GM21825 (cell line): Measurements from ENCODE around the gene CAPN3.

Experiments
- ATAC-seq: cut with Tn5 transposase; IDR thresholded peaks from one replicate; pipeline ENCODE4 v1.9.1; 2021; ENCODE audit warnings: mild to moderate bottlenecking, moderate library complexity; ENCODE audit not compliant: unreplicated experiment

The CAPN3 gene

DNA sequence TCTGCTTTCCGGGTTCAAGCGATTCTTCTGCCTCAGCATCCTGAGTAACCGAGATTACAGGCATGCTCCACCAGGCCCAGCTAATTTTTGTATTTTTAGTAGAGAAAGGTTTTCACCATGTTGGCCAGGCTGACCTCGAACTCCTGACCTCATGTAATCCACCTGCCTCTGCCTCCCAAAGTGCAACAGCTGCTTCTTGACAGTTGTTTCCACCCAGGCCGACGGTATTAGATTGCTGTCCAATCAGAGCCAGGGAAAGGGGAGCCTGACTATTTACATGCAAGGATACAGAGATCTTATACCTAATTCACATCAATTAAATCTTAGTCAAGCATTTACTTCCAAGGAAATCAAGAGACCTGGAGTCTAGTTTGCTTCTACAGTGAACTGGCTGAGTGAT is 4.0 kb upstream of the CAPN3 start:
- no peak for ATAC-seq

- ATAC-seq = no peak
These were observed 2.5 kb upstream of the CAPN3 start for GRCh38 chr15:42356851-42357250.

GRCh38 chr15:42358141-42358540 is 1.2 kb upstream of the CAPN3 start:
- no peak for ATAC-seq

DNA sequence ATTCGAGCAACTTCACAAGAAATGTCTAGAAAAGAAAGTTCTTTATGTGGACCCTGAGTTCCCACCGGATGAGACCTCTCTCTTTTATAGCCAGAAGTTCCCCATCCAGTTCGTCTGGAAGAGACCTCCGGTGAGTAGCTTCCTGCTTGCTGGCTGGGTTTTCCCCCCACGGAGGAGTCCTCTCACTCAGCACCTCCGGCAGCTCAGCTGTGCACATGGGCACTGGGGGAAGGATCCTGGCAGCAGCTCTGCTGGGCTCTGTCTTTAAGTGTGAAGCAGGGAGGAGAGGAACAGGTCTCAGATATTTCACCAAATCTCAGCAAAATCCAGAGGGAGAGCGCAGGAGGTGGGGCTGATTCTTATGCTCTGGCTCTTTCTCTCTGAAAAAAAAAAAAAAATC is 684 bp downstream of the CAPN3 start:
- no peak for ATAC-seq

GRCh38 chr15:42360535-42361112 is 1.3 kb downstream of the CAPN3 start:
- ATAC-seq = no peak

DNA sequence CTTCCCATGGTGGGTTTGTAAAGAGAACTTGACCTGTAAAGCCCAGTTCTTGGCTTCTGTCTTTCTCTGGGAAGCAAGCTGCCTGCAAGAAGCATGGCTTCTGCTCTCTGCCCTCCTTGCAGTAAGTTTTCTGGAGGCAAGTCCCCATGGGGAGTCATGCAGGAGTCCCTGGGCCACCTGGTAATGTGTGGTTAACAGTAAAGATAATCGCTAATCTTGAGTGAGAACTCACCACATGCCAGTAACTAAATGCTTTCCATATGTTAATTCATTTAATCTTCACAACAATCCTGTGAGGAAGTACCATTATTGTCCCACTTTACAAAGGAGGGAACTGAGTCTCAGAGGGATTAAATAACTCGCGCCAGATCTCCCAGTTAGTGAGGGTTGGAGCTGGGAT is 4.2 kb downstream of the CAPN3 start:
- ATAC-seq = no peak

DNA sequence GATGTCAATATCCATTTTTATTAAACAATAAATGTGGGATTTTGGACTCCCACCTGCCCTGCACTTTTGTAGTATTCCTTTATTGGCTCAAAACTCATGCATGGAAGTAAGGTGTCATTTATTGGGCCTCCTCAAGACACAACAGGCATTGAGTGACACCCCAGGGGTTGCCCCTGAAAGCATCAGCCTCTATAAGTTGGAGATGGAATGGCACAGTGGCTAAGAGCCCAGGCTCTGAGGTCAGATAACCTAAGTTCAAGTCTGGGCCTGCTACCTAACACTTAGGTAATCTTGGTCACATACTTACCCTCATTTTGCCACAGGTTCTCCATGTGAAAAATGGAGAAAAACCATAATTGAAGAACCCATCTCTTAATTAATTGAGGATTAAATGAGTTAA is 4.6 kb downstream of the CAPN3 start:
- ATAC-seq = no peak

GRCh38 chr15:42364529-42364928 is 5.2 kb downstream of the CAPN3 start:
- no peak for ATAC-seq

GRCh38 chr15:42365921-42366550 is 6.7 kb downstream of the CAPN3 start:
- ATAC-seq = no peak

GRCh38 chr15:42367041-42367440 is 7.7 kb downstream of the CAPN3 start:
- ATAC-seq = no peak

DNA sequence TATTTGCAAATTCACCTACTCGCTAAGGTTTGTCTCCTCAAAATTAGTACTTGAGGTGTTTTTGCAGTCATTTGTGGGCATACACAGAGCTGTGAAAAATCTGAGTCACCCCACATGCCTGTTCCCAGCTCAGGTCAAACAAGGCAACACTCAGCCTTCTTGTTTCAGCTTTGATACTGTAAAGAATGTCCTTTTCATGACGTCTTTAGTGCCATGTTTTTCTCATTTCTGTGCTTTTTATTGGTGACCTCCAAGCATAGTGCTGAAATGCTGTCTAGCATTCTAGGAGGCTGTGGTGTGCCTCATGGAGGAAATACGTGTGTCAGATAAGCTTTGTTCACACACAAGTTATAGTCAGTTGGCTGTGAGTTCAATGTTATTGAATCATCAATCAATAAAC is 8.8 kb downstream of the CAPN3 start:
- ATAC-seq = no peak

GRCh38 chr15:42371096-42371495 is 11.8 kb downstream of the CAPN3 start:
- no peak for ATAC-seq

- ATAC-seq = no peak
These were observed 14.0 kb downstream of the CAPN3 start for GRCh38 chr15:42373274-42373673.

DNA sequence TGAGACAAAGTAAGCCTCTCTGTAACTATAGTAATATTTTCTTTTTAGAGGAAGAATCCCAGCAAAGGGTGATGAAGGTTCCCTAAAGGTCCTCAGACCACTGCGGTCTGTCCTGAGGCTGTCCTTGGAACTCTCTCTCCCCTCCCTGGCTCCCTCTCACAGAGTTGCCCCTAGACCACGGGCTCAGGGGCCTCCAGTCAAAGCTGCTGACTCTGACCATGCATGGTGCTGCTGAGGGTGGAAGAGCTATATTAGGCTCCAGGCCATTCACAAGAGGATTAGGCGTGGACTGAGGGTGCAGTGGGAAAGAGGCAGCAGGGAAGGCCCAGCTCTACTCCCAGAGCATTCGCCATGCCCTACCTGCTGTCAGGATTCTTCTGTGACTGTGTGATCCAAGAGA is 14.6 kb downstream of the CAPN3 start:
- ATAC-seq = no peak

- no peak for ATAC-seq
These were observed 15.5 kb downstream of the CAPN3 start for GRCh38 chr15:42374810-42375209.

- no peak for ATAC-seq
These were observed 16.0 kb downstream of the CAPN3 start for GRCh38 chr15:42375252-42375651.

DNA sequence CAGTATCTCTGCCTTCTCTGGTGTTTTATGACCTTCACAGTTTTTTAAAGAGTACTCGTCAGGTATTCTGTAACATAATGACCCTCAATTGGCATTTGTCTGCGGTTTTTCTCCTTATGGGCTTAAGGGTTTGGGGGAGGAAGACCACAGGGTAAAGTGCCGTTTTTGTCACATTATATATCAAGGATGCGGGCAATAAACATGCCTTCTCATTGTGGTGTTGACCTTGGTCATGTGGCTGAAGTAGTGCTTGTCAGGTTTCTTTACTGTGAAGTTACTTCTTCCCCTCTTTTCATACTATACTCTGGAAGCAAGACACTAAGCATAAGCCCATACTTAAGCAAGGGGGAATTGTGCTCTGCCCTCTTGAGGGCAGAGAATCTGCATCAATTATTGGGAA is 16.6 kb downstream of the CAPN3 start:
- no peak for ATAC-seq

- ATAC-seq = no peak
These were observed 18.7 kb downstream of the CAPN3 start for GRCh38 chr15:42378011-42378410.

- no peak for ATAC-seq
These were observed 25.3 kb downstream of the CAPN3 start for GRCh38 chr15:42384597-42384996.

- no peak for ATAC-seq
These were observed 26.1 kb downstream of the CAPN3 start for GRCh38 chr15:42385206-42385979.

DNA sequence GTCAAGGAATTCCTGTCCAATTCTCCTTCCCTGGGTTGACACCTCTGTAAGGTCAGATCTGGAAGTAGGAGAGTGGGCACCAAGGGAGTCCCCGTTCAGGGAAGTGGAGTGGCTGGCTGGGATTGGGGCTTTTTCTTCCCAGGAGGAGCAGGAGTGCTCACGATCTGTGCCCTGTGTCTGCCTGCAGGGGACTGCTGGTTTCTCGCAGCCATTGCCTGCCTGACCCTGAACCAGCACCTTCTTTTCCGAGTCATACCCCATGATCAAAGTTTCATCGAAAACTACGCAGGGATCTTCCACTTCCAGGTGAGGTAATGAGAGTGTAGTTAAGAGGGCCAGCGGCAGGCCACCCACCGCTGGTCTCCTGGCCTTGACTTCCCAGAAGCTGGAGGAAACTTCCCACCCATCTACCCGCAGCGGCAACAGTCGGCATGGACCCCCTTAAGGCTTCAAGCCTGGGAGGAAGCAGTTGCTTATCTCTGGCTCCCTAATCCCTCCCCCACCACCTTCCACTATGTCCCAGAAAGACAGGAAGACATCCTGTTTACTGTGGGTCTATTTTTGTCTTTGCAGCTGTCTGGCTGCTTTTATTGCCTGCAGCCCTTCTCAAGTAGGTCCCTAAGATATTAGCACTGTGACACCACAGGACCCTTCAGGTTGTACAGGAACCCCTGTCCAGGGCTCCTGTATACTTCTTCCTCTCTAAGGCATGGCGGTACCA is 26.8 kb downstream of the CAPN3 start:
- ATAC-seq = no peak

GRCh38 chr15:42387603-42388002 is 28.3 kb downstream of the CAPN3 start:
- no peak for ATAC-seq
